HUDEP-2 (cell line): ENCODE data around the gene SNCG.
"Not testable (repeated sequence)": the region's sequence is repeated elsewhere in the genome, so short reads cannot be mapped to it uniquely, and the experiment has no call there.

Experiments
- DNase-seq, 76 experiments: peaks; one replicate each; lab custom pipeline; 2025; ENCODE audit not compliant: unreplicated experiment in 76 of 76; lab: John Stamatoyannopoulos, UW

SNCG gene

DNA sequence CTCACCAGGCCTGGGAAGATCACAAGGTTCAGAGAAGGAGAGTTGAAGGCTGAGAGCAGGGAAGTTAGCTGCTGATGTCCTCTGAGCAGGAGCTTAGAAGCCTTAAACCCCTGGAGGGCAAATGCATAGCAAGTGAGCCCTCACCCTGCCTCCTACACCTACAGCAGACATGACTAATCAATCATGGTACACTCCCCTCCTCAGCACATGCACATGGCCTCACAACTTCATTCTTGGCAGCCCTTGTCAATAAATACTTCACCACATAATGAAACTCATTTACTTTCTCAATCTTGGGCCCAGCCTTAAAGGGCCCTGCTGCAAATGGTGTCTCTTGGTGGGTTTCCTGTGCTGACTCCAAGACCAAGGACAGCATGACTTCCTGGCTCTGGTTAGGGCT is 13.9 kb upstream of the SNCG start:
- no peak for DNase-seq

DNA sequence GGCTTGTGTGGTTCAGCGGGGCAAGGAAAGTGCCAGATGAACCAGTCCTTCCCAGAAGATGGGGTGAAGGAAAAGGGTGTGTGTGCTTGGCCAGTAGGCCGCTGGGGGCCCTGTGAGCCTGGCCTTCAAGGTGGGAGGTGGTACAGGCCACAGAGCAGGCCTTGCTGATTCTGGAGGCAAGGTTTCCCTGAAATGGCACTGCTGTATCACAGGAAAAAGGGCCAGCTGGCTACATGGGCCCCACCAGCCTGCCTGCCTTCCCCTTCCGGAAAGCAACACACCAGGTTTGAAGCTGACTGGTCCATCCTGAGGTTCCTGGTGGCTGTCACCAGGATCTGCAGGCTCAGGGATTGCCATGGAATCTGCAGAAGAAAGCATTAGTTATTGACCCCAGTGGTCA is 13.5 kb upstream of the SNCG start:
- DNase-seq = no peak

DNA sequence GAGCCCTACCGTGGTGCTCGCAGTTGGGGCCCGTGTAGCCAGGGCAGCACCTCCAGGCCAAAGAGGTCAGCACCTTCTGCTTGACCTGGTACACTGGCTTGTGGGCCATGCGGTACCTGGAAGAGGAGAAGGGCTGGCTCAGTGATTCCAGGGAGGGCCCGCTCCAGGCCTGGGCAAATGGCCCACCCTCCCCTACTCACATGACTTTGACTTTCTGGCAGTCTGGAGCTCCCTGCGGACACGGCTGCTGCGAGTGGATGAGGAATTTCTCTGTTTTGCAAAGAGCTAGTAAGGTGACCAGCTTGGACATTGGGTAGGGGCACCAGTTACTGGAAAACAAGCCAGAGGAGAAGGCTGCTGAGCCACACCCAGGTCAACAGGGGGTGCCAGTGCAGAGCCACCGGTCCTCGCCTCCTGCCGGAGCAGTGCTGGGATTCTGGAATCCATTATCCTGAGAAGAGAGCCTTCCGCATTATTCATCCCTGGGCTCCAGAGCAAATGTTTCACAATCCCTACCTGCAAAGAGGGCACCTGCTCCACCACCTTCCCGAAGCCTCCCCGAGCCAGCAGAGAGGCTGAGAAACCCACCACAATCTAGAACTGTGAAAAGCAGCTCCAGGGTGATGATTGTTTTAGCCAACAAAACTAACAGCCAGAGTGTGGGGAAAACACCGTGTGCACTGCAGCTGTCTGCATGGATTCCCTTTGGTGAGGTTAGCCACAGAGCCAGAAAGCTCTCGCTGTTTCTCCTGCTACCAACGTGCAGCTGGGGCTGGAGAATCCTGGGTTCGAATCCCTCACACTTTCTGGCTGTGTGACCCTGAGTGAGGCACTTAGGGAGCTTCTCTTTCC is 12.8 kb upstream of the SNCG start:
- DNase-seq = no peak

DNA sequence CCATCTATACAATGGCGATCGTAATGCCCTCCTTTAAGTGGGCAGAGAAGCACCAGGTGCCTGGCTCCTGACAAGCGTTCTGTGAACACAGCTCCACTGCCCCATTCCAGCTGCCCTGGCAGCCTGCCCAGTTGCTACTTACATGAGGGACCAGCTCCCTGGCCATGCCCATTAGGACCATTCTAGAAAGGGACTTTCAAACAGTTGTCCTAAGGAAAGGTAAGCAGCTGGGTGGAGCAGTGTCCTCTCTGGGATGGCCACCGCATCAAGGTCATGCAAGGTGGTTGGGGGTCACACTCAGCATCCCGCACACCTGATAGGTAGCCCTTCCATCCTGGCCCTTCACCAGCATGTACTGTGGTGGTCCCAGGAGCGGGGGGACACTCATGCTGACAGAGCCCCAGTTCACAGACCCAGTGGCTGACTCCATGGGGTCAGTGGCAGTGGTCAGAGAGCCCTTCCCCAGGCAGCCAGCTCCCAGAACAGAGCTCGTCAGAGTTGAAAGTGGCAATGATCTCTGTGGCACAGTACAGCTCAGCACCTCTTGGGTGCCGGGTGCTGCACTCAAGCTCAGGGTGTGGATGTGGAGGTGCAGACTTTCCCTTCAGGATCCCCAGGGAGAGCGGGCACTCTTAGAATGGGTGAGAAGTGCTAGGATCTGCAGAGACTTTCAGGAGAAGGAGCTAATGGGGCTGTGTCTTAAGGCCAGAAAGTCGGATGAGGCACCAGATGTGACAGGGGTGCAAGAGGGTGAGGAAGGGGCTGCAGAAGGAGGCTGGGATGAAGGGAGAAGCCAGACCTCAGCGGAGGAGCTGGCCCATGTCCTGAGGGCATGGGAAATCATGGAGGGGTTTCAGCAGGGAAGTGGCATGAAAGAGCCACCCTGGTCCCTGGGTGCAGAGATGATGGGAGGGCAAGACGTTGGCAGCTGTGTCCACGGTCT is 11.9 kb upstream of the SNCG start:
- no peak for DNase-seq

DNA sequence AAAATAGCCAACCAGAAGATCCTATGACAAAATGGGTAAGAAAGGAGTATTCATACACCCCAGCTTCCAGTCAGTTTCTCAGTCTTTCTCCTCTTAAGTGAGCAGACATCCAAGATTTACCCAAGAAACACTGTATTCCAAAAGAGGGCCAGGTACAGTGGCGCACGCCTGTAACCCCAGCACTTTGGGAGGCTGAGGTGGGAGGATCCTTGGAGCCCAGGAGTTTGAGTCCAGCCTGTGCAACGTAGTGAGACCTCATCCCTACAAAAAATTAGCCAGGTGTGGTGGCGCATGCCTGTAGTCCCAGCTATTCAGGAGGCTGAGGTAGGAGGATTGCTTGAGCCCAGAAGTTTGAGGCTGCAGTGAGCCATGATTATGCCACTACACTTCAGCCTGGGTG is 10.6 kb upstream of the SNCG start:
- DNase-seq = not testable (repeated sequence)

DNA sequence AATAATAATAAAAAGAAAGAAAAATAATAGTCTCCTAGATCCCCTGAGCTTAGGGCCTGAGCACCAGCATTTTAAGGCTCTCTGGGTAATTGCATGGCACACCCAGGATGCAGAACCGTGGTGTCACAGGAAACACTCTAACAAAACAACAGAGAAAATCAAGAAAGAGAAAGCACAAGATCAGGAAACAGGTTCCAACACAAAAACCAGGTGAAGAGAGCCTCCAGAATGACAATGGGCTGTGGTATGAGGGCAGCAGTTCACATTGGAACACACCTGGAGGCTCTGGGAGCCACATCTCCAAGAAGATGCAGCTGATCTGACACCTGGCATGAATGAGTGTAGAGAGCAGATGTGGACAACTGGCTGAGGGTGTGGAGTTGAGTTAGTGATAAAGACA is 8.1 kb upstream of the SNCG start:
- no peak for DNase-seq

DNA sequence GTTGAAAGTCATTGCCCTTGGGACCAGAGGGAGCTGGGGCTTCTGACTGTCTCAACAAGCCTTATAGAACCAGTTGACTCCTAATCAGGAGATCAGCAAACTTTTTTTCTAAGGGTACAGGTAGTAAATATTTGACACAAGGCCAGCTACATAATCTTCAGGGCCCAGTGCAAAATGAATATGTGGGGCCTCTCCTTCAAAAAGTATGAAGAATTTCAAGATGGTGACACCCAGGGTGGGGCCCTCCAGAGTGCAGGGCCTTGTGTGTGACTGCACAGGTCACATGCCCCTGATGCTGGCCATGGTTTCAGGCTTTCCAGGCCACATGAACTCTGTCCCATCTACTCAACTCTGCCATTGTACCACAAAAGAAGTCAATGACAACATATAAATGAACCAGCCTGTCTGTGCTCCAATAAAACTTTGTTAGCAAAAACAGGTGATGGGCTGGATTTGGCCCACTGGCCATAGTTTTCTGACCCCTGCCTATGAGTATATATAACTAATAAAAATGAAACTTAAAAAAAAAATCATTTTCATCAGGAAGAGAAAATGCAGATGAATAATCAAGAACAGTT is 7.1 kb upstream of the SNCG start:
- DNase-seq = no peak

DNA sequence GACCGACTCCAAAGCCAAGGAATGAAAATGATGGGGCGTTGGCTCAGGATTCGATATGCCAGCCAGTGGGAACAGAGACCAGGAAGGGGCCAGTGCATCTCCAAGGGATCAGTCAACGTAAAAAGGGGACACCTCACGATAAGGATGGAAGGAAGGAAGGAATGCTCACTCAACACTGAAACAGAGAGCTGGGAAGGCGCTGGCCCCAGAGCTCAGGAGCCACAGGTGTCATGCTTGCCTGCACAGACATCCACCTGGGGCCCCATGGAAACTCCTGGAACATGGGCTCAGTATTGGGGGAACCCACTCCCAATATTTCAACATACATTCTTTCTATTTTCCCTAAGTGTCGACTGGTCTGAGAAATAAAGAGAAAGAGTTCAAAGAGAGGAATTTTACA is 6.3 kb upstream of the SNCG start:
- no peak for DNase-seq

DNA sequence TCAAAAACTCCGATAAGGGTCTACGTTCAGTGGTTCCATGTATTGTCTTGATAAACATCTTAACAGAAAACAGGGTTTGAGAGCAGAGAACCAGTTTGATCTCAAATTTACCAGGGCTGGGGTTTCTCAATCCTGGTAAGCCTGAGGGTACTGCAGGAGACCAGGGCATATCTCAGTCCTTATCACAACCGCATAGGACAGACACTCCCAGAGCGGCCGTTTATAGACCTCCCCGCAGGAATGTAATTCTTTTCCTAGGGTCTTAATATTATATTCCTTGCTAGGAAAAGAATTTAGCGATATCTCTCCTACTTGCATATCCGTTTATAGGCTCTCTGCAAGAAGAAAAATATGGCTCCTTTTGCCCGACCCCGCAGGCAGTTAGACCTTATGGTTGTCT is 5.7 kb upstream of the SNCG start:
- DNase-seq = not testable (repeated sequence)

DNA sequence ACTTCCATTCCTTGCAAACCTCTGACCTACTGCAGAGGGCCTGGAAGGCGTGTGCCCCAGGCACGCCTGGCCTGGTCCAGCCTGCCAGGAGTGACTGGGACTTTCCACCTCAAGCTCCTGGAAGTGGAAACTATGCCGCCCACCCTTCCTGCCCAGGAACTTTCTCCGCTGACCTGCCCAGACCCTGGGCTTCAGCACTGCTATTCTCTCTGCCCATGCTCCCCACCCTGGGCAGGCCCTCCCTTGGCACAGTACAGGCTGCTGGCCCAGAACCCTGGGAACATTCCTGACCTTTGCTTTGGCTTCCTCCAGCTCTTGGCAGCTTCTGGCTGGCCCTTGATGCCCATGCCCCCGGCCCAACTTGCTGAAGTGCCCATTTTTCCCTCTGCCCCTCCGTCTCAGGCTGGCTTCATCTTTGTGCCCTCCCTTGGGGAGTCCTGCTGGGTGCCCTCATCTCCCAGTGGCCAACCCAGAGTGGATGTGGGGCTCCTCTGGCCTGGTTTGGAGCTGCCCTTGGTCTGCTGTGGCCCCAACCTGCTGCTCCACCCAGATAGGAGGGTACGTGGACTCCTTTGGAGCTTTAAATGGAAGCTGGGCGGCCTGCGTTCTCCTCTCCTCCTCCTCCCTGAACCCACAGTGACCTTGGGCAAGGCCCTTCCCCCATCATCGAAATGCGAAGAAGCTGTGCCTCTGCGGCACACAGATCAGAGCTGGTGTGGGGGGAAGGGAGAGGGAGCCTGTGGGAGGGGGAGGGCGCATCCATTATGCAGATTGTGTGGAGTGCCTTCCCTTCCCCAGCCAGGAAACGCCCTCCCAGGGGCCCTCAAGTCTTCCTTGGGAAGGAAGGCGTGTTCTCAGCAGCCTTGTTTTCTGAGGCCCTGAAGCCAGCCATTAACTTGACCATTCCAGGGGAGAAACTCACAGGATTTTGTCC is 4.4 kb upstream of the SNCG start:
- DNase-seq = no peak

DNA sequence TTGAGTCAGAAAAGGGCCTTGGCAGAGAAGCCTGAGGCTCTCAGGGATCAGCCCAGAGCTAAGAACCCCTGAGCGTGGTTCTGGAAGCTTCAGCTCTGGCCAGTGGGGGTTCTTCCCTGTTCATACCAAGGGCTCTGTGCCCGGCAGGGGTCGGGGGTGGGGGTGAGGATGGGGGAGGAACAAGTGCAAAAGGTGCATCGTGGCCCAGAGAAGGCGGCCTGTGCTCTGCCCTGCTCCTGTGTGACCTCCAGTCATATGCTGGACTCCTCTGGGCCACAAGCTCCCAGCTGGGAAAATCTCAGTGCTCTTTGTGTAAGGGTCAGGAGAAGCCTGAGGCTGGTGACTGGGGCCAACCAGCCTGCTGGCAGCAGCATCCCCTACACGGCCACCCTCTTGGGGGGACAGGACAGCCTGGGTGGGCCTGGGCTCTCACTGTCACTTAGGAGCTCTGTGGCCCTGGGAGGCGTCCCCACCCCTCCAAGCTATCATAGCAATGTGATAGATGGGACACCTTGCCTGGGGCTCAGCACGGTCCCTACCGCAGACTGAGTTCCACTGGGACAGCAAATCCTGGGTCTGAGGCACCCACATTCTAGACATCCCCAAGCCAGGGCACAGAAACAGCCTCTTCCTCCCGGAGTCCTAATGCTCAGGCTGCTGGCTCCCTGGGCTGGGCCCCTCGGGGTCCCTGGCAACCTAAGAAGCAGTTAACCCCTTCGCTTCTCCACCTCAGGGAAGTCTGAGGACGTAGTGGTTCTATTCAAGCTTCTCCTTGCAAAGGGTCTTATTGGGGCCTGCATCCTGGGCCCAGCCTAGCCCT is 3.5 kb upstream of the SNCG start:
- no peak for DNase-seq

DNA sequence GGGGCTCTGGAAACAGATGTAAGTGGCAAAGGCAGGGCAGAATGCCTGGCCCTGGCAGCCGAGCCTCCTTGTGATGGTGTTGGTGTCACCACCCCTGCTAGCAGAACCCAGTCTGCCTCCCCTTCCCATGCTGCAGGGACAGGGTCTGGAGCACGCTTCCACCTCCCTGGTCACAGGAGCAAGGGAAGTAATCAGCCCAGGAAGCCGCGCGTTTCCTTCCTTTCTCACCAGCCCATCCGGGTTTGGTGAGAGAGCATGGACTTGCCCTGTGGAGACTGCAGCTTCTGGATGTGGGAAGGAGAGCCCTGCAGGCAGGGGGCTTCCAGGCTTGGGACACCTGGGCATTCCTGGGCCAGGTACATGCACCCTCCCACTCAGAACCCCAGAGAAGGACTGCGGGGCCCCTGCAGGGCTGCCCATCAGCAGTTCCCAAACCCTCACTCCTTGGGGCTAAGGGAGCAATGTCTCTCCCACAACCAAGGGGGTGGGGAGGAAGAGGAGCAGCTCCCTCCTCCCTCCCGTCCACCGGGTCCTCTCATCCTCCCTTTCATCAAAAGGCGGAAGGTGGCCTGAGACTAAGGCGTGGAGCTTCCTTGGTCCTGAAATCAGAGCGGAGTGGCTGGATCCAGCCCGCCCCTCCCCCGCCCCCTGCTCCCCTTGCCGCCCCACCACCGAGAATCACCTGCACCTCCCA is 2.8 kb upstream of the SNCG start:
- DNase-seq = no peak

DNA sequence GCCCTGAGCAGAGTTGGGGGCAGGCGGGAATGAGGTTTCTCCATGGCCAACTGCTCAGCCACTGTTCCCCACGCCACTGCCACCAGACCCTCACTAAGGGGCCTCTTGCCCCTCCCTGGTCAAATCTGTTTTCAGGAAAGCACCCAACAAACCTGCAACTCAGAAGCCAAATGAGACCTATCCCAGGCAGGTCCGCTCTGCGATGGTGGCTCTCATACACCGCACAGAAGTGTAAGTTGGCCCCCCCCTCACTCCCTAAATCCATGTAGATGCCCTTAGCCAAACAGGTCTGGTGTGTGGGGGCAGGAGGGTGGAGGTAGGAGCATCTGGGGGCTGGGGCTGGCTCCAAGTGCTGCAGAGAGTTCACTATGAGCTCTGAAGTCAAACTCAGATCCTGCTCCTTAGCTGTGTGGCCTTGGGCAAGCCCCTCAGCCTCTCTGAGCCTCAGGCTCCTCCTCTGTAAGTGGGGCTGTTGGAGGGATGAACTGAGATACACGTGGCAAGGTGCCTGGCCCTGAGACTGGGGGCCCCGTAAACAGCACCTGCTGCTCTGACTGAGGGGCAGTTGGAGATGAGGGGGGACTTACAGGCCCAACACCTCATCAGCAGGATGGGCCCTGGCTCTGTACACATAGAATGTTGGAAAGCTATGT is 2.1 kb upstream of the SNCG start:
- no peak for DNase-seq

DNA sequence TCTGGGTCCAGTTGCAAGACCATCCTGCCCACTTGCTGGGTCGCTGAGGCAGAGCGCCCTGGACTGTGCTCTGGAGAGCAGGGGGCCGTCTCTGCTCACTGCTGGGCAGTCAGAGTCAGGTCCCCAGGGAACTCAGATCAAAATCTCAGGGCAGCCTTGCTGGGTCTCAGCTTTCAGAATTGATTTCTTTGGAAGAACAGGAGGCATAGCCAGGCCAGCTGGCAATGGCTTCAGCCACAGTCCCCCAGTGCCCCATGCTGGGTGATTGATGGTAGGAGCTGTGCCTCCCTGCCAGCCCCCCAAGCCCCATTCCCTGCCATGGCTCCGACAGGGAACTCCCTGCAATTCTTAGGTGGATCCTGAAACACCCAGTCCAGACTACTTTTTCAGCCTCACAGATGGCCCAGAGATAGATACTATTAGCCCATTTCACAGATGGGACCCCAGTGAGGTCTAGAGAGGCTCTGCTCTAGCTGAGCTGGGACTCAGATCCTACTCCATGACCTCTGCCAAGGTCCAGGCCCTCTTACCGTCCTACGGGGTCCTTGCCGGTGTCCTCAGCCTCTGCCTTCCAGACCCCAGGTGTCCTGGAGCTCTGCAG is 1.5 kb upstream of the SNCG start:
- DNase-seq = no peak

DNA sequence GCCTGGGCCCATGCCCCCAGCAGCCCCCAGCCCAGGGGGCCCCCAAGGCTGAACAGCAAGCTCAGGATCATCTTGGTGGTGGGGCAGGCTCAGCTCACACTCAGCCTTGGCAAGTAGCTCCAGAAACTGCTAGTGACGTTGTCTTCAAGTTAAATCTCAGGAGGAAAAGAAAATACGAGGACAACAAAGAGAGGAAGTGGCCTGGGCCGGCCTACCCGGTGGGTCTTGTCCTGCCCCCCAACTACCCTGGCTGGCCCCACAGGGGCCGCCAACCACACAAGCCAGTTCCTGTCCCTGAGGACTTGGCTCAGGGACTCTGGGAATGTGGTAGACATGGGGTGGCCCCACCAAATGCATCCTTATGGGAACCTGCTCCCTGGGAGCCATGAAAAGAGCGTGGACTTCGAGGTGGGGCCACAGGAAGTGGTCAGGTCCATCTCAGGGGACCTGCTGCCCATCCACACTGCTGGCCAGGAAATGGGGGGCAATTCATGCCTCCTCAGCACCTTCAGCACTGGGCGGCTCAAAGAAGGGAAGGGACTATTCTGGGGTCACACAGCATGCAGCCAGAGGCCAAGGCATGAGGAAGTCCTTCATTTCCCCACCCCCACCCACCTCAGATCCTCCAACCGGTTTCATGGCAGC is 806 bp upstream of the SNCG start, which contains the start of gene MMRN2:
TSS of gene MMRN2 (minus strand) at position 145 of the 645 bp plus-strand sequence. CDS start at position 71, 74 bp downstream.
- DNase-seq = no peak

DNA sequence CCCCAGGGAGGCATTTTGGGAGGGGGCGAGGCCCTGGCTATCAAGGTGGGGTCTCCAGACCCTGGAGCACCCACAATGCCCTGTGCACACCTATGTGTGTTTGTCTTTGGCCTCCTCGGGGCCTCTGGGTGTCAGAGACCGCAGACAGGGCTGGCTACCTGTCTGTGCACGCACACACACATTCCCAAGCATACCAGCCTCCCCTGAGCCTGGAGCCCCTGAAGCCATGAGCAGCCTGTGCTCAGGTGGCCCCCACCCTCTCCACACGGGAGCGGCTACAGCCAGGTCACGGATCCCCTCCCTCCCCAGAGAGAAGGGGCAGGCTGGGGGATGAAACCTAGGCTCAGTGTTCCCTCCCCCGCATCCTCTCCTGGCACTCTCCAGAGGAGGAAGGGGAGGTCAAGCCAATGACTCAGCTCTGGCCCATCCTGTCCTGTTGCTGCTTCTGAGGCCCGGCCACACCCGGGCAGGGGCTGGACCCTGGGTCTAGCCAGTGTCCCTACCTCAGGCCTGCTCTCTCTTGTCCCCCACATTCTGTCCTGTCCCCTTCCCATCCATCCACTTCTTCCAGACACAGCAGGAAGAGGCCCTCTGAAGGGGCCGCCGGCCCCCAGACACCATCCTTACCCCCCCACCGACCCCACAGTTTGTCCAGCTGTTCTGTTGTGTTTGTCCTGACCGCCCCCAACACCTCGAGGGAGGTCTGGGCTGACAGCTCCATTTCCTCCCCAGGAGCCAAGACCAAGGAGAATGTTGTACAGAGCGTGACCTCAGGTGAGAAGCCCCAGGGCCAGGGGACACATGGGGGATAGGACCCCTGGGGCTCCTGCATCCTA is 720 bp downstream of the SNCG start:
- DNase-seq = no peak

DNA sequence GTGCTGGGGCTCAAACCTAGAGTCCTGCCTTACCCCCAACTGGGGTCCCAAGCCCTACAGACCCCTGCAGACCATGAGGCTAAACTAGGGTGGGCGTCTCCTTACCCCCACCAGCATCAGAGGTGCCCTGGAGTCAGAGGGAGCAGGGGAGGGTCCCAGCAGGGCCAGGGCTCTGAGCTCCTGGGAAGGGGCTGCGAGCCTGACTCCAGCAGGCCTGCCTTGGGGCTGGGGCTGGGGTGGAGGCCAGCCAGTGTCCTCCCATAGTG is 1.3 kb downstream of the SNCG start:
- no peak for DNase-seq
